Sigmoid colon (tissue), 4 donors: ENCODE results near the gene XNDC1N.
"Not testable (repeated sequence)": the region's sequence is repeated elsewhere in the genome, so short reads cannot be mapped to it uniquely, and the experiment has no call there.

ENCODE experiments used
- CTCF ChIP-seq, 4 experiments: fragments of 450-650 bp in 3 of 4; fragments of 200-600 bp in 1 of 4; IDR thresholded peaks; one replicate each; pipeline ENCODE4 v1.5.1; 2016 to 2019; ENCODE audit warnings: antibody characterized with exemption in 4 of 4, mild to moderate bottlenecking in 3 of 4, moderate library complexity in 2 of 4
- EP300 ChIP-seq, 4 donors: sonication (generic); formaldehyde crosslinking; IDR thresholded peaks; one replicate each; pipeline ENCODE4 v1.6.1; 2017; ENCODE audit warnings: antibody characterized with exemption in 4 of 4

DNA sequence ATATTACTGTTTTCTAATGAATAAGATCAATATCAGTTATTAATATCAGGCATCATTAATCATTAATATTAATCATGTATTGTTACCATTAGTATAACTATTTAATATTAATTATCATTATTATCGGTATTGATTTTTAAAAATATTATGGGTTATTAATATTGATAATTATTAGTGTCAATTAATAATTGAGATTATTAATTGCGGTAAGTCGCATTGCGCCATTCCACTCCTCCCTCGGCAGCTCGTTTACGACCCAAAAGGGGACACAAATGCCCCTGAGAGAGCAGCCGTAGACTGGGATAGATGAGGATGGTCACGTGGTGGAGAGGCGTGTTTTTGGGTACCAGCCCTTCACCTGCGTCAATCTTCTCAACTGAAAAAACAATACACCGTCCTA, 42.6 kb downstream of the XNDC1N start:
- TF ChIP-seq CTCF, EP300 (IDR thresholded peaks at IDR 0.05): not testable (repeated sequence)
